Measurements from ENCODE around the gene NALCN.

The NALCN gene

GRCh38 chr13:101123028-101123427 lies 293.3 kb downstream of the NALCN start:
- no peak for DNase-seq (ENCODE audit: low read depth in 2 of 2)

- DNase-seq (ENCODE audit: low read depth in 2 of 2) = no peak
Measured at GRCh38 chr13:101121608-101122007, 294.7 kb downstream of the NALCN start.

- DNase-seq (ENCODE audit: low read depth in 2 of 2) = no peak
Measured at GRCh38 chr13:101120007-101120406, 296.3 kb downstream of the NALCN start.

DNA sequence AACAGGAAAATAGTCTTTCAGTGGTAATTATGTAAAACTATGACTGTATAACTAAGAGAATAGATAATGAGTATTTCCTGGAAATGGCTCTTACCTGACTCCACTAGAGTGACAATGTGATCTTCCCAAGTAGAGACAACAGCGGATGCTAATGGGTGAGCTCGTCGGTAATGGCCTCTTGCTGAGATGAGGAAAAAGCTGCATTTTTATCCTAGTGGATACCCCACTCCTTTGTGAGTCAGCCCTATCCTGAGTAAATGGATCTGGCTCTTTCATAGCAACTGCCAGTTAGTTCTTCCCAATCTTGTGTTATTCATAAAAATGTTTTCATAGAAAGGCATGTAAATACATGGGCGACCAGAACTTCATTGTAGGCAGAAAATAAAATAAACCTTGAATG lies 299.5 kb downstream of the NALCN start:
- DNase-seq (ENCODE audit: low read depth in 2 of 2) = no peak

- DNase-seq (ENCODE audit: low read depth in 2 of 2) = no peak
Measured at GRCh38 chr13:101116341-101116740, 300.0 kb downstream of the NALCN start.

DNA sequence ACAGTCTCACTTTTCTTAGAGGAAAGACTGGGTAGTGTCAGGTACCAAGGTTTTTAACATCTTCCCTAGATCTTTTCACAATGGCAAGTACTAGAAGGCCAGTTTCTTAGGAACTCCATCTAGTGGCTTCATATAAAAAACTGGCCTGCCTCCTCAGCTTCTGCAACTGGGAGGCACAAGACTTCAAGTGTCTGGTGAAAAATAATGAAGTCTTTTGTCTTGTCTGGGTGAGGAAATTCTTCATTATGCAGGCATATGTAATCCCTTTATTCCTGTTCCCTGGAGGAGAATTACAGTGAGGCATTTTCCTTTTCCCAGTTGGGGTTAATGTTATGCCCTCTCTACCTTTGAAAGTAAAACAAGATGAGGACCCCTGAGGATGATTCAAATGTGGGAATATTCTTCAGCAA lies 300.5 kb downstream of the NALCN start:
- no peak for DNase-seq (ENCODE audit: low read depth in 2 of 2)

- DNase-seq (ENCODE audit: low read depth in 2 of 2) = no peak
Measured at GRCh38 chr13:101111894-101112293, 304.4 kb downstream of the NALCN start.

- no peak for DNase-seq (ENCODE audit: low read depth in 2 of 2)
Measured at GRCh38 chr13:101109005-101109404, 307.3 kb downstream of the NALCN start.

DNA sequence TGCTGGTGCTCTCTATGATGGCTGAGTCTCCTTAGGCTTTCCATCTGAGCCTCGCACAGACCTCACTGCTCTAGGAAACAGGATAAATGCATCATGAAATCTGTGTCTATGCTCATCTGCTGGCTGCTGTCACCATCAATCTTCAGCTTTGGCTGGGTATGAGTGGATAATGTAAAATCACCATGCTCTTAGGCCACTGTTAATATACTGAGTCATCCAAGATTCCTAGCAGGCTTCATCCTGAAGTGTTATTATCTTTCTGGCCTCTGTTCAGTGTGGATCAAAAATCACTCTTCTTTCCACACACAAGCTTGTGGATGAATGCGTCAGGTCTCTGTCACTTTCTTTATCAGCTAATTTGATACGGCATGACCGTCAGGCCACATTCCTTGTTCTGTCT lies 317.4 kb downstream of the NALCN start:
- no peak for DNase-seq (ENCODE audit: low read depth in 2 of 2)

GRCh38 chr13:101092985-101093384 lies 323.3 kb downstream of the NALCN start:
- DNase-seq (ENCODE audit: low read depth in 2 of 2) = no peak

DNA sequence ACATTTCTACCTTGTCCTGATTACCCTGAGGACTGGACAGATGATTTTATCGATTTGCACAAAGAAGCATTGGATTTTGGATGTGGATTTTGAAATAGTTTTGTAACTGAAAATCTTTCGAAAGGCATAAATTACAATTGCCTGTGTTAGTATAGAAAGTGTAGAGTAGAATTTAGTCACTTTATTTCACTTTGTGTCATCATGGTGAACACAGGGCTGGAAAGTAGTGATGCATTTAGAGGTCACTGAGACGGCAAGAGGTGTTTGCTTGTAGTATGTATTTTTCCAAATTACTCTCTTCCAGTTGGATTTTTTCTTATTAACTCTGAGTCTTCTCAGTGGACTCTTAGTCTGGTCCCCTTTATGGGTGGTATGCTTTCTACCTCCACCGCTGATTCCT lies 326.0 kb downstream of the NALCN start:
- DNase-seq (ENCODE audit: low read depth in 2 of 2) = no peak

- DNase-seq (ENCODE audit: low read depth in 2 of 2) = no peak
Measured at GRCh38 chr13:101085551-101085950, 330.8 kb downstream of the NALCN start.

- no peak for DNase-seq (ENCODE audit: low read depth in 2 of 2)
Measured at GRCh38 chr13:101082441-101082840, 333.9 kb downstream of the NALCN start.

GRCh38 chr13:101080616-101081015 lies 335.7 kb downstream of the NALCN start:
- DNase-seq (ENCODE audit: low read depth in 2 of 2) = no peak

- no peak for DNase-seq (ENCODE audit: low read depth in 2 of 2)
Measured at GRCh38 chr13:101065329-101065728, 351.0 kb downstream of the NALCN start.

GRCh38 chr13:101059793-101060192 lies 356.5 kb downstream of the NALCN start:
- no peak for DNase-seq (ENCODE audit: low read depth in 2 of 2)

GRCh38 chr13:101058841-101059240 lies 357.5 kb downstream of the NALCN start:
- no peak for DNase-seq (ENCODE audit: low read depth in 2 of 2)

- no peak for DNase-seq (ENCODE audit: low read depth in 2 of 2)
Measured at GRCh38 chr13:101053301-101054093, 362.8 kb downstream of the NALCN start.

- DNase-seq (ENCODE audit: low read depth in 2 of 2) = no peak
Measured at GRCh38 chr13:101049166-101049850, 367.0 kb downstream of the NALCN start.

DNA sequence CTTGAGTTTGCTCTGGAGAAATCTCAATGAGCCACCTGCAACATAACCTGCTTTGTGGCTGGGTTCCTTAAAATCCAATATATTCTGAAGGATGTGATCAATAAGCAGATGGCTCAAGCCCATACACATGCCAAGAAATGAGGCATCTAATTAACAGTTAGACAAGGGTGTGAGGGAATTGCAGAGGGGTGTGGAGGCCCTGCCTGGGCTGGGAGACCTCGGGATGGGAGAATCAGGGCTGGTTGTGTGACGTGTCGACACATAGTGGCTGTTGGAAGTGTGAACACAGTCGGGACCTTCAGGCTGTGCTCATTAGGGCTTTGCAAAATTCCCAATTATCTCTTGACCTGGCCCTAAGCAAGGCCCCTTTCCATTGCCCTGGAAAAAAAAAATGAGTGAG lies 379.8 kb downstream of the NALCN start:
- DNase-seq (ENCODE audit: low read depth in 2 of 2) = no peak

DNA sequence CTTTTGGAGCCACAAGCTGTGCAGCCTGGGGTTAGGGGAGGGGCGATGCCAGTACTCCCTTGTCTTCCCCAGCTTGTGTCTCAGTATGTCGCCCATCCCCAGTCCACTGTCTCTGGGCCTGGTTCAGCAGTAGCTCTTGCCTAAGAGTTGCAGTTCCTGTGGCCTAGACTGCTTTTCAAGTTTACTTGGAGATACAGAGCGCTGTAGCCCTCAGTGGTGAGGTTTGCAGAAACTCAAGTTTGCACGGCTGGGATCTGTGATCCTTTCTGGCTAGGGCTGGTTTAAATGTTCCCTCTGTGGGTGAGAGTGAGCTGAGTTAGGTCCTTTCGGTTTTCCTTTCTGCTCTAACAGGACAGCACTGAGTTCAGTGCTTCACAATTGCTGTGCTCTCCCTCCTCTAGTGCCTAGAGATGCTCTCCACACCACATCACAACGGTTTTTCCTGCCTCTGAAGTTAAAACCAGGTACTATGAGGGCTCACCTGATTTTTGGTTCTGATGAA lies 381.1 kb downstream of the NALCN start:
- DNase-seq (ENCODE audit: low read depth in 2 of 2) = no peak

DNA sequence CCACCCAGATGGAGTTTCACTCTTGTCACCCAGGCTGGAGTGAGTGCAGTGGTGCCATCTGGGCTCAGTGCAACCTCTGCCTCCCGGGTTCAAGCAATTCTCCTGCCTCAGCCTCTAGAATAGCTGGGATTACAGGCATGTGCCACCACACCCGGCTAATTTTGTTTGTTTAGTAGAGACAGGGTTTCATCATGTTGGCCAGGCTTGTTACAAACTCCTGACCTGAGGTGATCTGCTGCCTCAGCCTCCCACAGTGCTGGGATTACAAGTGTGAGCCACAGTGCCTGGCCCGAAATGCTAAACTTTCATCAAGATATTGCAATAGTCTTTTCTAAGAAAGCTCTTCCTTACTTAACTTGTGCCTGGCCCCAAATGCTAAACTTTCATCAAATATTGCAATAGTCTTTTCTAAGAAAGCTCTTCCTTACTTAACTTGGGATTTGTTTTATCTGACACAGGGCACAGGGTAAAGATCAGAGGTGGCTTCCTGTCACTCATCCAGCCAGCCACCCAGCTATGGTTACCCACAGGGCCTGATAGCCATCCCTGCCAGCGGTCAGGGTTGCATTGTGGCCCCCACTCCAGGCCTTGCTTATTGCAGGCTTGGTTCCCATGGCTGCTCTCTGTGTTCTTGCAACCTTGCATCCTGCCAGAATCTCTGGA lies 389.4 kb downstream of the NALCN start:
- no peak for DNase-seq (ENCODE audit: low read depth in 2 of 2)

- no peak for DNase-seq (ENCODE audit: low read depth in 2 of 2)
Measured at GRCh38 chr13:101026328-101026727, 390.0 kb downstream of the NALCN start.
